ENCODE data around the gene ATG4D. TPM values are rescaled to one million over a fixed set of nuclear protein-coding genes. Genes with fewer than 3 reads are reported as not detected.

The ATG4D gene
- total and polyA plus RNA-seq, 2 experiments from 2014 or later: 15.1 to 55.5 TPM

- TF ChIP-seq NANOG (IDR thresholded peaks at IDR 0.05; ENCODE audit: borderline replicate concordance) (no peak), EZH2 (IDR thresholded peaks at IDR 0.05; ENCODE audit: low read depth, unreplicated experiment) (no peak), JUNB (IDR thresholded peaks at IDR 0.05; ENCODE audit: unreplicated experiment) (no peak), ZNF331 (CRISPR knock-in tag; IDR thresholded peaks at IDR 0.05; ENCODE audit: low read depth) (no peak), ZNF114 (CRISPR knock-in tag; IDR thresholded peaks at IDR 0.05) (no peak), REST (IDR thresholded peaks at IDR 0.05; ENCODE audit: unreplicated experiment) (no peak), STAT1 (IDR thresholded peaks at IDR 0.05; ENCODE audit: unreplicated experiment) (no peak), ZNF462 (CRISPR knock-in tag; IDR thresholded peaks at IDR 0.05) (no peak), ETS1 (IDR thresholded peaks at IDR 0.05) (no peak), CREB1 (CRISPR knock-in tag; IDR thresholded peaks at IDR 0.05; ENCODE audit: low read depth) (no peak), CTCF (conservative IDR thresholded peaks at IDR 0.05; ENCODE audit: low read depth in 2 of 2) (no peak), POLR2AphosphoS5 (IDR thresholded peaks at IDR 0.05; ENCODE audit: low read depth) (no peak), EZH2phosphoT487 (IDR thresholded peaks at IDR 0.05; ENCODE audit: unreplicated experiment) (no peak)
- ATAC-seq: no peak
- no peak overlapping the region for H3K27ac ChIP-seq (ENCODE audit: low read depth)
Measured at GRCh38 chr19:10566658-10567410, 23.1 kb downstream of the ATG4D start.

More at GRCh38 chr19:10566658-10567410, 23.1 kb downstream of the ATG4D start:
- H3K9me2 ChIP-seq (ENCODE audit: insufficient read depth): no peaks in the 10 kb centered on the region
- DNase-seq (ENCODE audit: low spot score): no peak
- peaks cover 5% of the 10 kb centered on the region for H4K20me1 ChIP-seq (replicated peaks; ENCODE audit: insufficient read depth)
- H3K4me3 Mint-ChIP-seq: peak overlapping the region; percentile 94
- H3K4me1 ChIP-seq (ENCODE audit: insufficient read depth): peaks cover 23% of the 10 kb centered on the region
- H3K9me3 Mint-ChIP-seq: peaks cover 2% of the 10 kb centered on the region; the same call in 2 of the 3 replicates
- H3K79me2 ChIP-seq (replicated peaks; ENCODE audit: insufficient read depth): peaks cover 12% of the 10 kb centered on the region
- peak overlapping the region; percentile 92 for H3K4me3 ChIP-seq
- H3K4me2 ChIP-seq: peak overlapping the region; percentile 94
- no peak overlapping the region for H2AFZ ChIP-seq
- peaks cover 30% of the 10 kb centered on the region for H3K27me3 Mint-ChIP-seq (ENCODE audit: insufficient read depth, low read depth, poor library complexity)
- H3F3A ChIP-seq (replicated peaks; ENCODE audit: low read depth): peaks cover 29% of the 10 kb centered on the region
- no peaks in the 10 kb centered on the region for H3K36me3 ChIP-seq (ENCODE audit: insufficient read depth)
- no peak overlapping the region for H3K27ac Mint-ChIP-seq
- H3K36me3 Mint-ChIP-seq (ENCODE audit: low read depth): peaks cover 28% of the 10 kb centered on the region
- peaks cover 31% of the 10 kb centered on the region for H3K4me1 Mint-ChIP-seq
- H3K27me3 ChIP-seq (ENCODE audit: insufficient read depth): no peaks in the 10 kb centered on the region

Data from GM23338 (cell line).